GM23338 (cell line): ENCODE results near the gene DLGAP4. TPM values are rescaled to one million over a fixed set of nuclear protein-coding genes. Genes with fewer than 3 reads are reported as not detected.
A peak's percentile ranks its signal among the peaks of the same experiment; 100 is the strongest.

Experiments
- ATAC-seq: fragments of 200-7000 bp; cut with Tn5 transposase; 3 replicates; pipeline ENCODE4 v1.9.1; 2020
- DNase-seq: peaks from one replicate; pipeline ENCODE4 v3.0.0-alpha.2; 2015; ENCODE audit warnings: low spot score
- H2AFZ ChIP-seq: fragments of 200-600 bp; sonication (generic); 2 replicates; pipeline ENCODE4 v1.8.0; 2016; ENCODE audit warnings: antibody characterized with exemption, mild to moderate bottlenecking, moderate library complexity
- H3F3A ChIP-seq: fragments of 200-600 bp; sonication (generic); replicated peaks from 2 replicates; pipeline ENCODE4 v1.8.0; 2017; ENCODE audit warnings: antibody characterized with exemption, mixed run types, low read depth
- H3K27ac ChIP-seq: fragments of 200-600 bp; sonication (generic); 2 replicates; pipeline ENCODE4 v1.6.1; 2016; ENCODE audit warnings: low read depth
- H3K27me3 ChIP-seq: fragments of 200-600 bp; sonication (generic); 2 replicates; pipeline ENCODE4 v1.8.0; 2016; ENCODE audit warnings: mild to moderate bottlenecking, mixed run types, moderate library complexity; ENCODE audit not compliant: insufficient read depth
- H3K36me3 ChIP-seq: fragments of 200-600 bp; sonication (generic); 2 replicates; pipeline ENCODE4 v1.8.0; 2016; ENCODE audit warnings: mild to moderate bottlenecking; ENCODE audit not compliant: insufficient read depth
- H3K4me1 ChIP-seq: fragments of 200-600 bp; sonication (generic); 2 replicates; pipeline ENCODE4 v1.8.0; 2016; ENCODE audit warnings: mild to moderate bottlenecking, moderate library complexity; ENCODE audit not compliant: insufficient read depth
- H3K4me2 ChIP-seq: fragments of 200-600 bp; sonication (generic); 2 replicates; pipeline ENCODE4 v1.7.1; 2017; ENCODE audit warnings: mixed run types
- H3K4me3 ChIP-seq: fragments of 200-600 bp; sonication (generic); 2 replicates; pipeline ENCODE4 v1.6.1; 2016; ENCODE audit warnings: mixed run types
- H3K79me2 ChIP-seq: fragments of 200-600 bp; sonication (generic); replicated peaks from 2 replicates; pipeline ENCODE4 v1.8.0; 2017; ENCODE audit warnings: mild to moderate bottlenecking; ENCODE audit not compliant: insufficient read depth
- H3K9me2 ChIP-seq: fragments of 200-600 bp; sonication (generic); 2 replicates; pipeline ENCODE4 v1.8.0; 2017; ENCODE audit not compliant: insufficient read depth
- H4K20me1 ChIP-seq: fragments of 200-600 bp; sonication (generic); replicated peaks from 2 replicates; pipeline ENCODE4 v1.8.0; 2017; ENCODE audit warnings: mild to moderate bottlenecking; ENCODE audit not compliant: insufficient read depth
- H3K27ac Mint-ChIP-seq: 2 replicates; pipeline ENCODE4 v1.8.0; 2020; ENCODE audit warnings: inconsistent platforms, mild to moderate bottlenecking, moderate library complexity, mixed read lengths
- H3K27me3 Mint-ChIP-seq: 3 replicates; pipeline ENCODE4 v1.8.0; 2022; ENCODE audit warnings: low read depth, mild to moderate bottlenecking, moderate library complexity, mixed read lengths, inconsistent platforms; ENCODE audit not compliant: insufficient read depth, poor library complexity
- H3K36me3 Mint-ChIP-seq: 3 replicates; pipeline ENCODE4 v1.8.0; 2021; ENCODE audit warnings: low read depth, mild to moderate bottlenecking, inconsistent platforms, moderate library complexity, mixed read lengths
- H3K4me1 Mint-ChIP-seq: 3 replicates; pipeline ENCODE4 v1.8.0; 2020; ENCODE audit warnings: mild to moderate bottlenecking, inconsistent platforms, mixed read lengths
- H3K4me3 Mint-ChIP-seq: 3 replicates; pipeline ENCODE4 v1.8.0; 2021; ENCODE audit warnings: moderate library complexity, mild to moderate bottlenecking, inconsistent platforms, mixed read lengths
- H3K9me3 Mint-ChIP-seq: 3 replicates; pipeline ENCODE4 v1.8.0; 2020; ENCODE audit warnings: moderate library complexity, mild to moderate bottlenecking, inconsistent platforms, mixed read lengths
- CREB1 ChIP-seq: fragments of 250-450 bp; sonication (Bioruptor Pico); IDR thresholded peaks from 2 replicates; pipeline ENCODE4 v1.5.0; 2020; ENCODE audit warnings: low read depth, mild to moderate bottlenecking, moderate library complexity
- EZH2 ChIP-seq: fragments of 200-600 bp; sonication (generic); IDR thresholded peaks from one replicate; pipeline ENCODE4 v1.8.0; 2017; ENCODE audit warnings: antibody characterized with exemption, mild to moderate bottlenecking, low read depth; ENCODE audit not compliant: unreplicated experiment
- NANOG ChIP-seq: IDR thresholded peaks from 2 replicates; pipeline ENCODE4 v1.6.1; 2016; ENCODE audit warnings: antibody characterized with exemption, borderline replicate concordance
- POLR2AphosphoS5 ChIP-seq: IDR thresholded peaks from 2 replicates; pipeline ENCODE4 v1.6.1; 2016; ENCODE audit warnings: antibody characterized with exemption, low read depth
- STAT1 ChIP-seq: IDR thresholded peaks from one replicate; pipeline ENCODE4 v1.6.1; 2016; ENCODE audit warnings: antibody characterized with exemption; ENCODE audit not compliant: unreplicated experiment
- polyA plus RNA-seq: library from polyadenylated mRNA; unstranded; fragments of >200 nt; fragmentation: Nextera tagmentation; extraction: Ambion mirVana; gene quantifications from 2 replicates; pipeline ENCODE4 v1.2.1, GENCODE V29; 2016
- total RNA-seq: library from RNA; depleted of rRNA; stranded (reverse); fragments of >200 nt; shearing (Covaris generic); gene quantifications from 2 replicates; pipeline ENCODE4 v1.2.3, GENCODE V29; 2014
- TF ChIP-seq, protein P1 (sequence below), 2 experiments: fragments of 200-600 bp in 1 of 2; sonication (generic) in 1 of 2; conservative IDR thresholded peaks; 2 replicates each; pipeline versions ENCODE4 v1.5.1 to v1.6.1; 2016 to 2017; ENCODE audit warnings: antibody characterized with exemption in 2 of 2, low read depth in 2 of 2, mild to moderate bottlenecking in 2 of 2, moderate library complexity in 1 of 2
- TF ChIP-seq, protein P2 (sequence below): IDR thresholded peaks from 2 replicates; pipeline ENCODE4 v1.6.1; 2016; ENCODE audit warnings: antibody characterized with exemption

The DLGAP4 gene
- total and polyA plus RNA-seq, 2 experiments from 2014 or later, result 46.1 to 52.2 TPM

DNA sequence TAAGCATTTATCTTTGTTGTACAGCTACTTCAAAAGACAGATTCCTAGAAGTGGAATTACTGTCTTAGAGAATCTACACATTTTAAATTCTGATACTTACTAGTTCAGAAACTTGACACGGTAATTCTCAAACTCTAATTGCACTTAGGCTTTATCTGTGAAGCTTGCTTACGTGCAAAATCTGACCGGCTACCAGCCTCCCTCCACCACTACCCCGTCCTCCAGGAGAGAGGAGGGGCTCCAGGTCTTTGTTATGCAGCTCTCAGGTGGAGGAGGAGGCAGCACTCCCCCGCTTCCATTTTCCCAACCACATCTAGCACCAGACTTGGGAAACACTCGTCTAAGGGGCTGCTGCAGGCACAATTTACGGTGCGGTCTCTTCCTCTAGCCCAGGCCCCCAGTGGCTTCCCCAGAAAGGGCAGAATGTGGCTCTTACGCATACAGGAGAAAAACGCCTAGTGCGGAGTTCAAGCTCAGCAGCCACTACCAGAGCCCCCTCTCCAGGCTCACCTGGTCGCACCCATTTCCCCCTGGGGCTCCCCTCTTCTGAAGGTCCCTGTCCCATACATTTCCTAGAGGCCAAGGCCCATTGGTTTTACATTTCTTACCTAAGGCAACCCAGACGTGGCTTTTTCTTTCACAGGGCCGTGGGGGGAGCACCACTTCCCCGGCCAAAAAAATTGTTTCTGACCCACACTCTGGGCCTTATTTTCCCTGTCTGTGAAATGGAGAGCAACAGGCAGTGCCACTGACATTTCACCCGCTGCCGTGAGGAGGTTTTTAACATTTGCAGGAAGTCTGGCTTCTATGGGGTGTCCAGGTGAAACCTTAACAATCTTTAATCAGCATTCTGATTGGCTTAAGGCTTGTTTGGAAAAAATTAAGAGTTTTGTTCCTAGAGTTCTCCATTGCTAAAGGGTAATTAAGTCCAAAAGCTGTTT is 265.7 kb downstream of the DLGAP4 start:
- Mint-ChIP-seq H3K9me3 (no peaks in the 10 kb centered on the region), H3K4me3 (peak overlapping the region; percentile 77), H3K27me3 (peaks cover 29% of the 10 kb centered on the region), H3K4me1 (peaks cover 50% of the 10 kb centered on the region), H3K36me3 (peaks cover 25% of the 10 kb centered on the region), H3K27ac (peak overlapping the region; percentile 98)
- Histone ChIP-seq H3F3A (peaks cover 6% of the 10 kb centered on the region; the same call in 1 of the 2 replicates), H3K4me2 (peak overlapping the region; percentile 81), H3K27me3 (no peaks in the 10 kb centered on the region), H3K27ac (peak overlapping the region; percentile 98), H3K9me2 (no peaks in the 10 kb centered on the region), H2AFZ (no peak overlapping the region), H3K4me3 (peak overlapping the region; percentile 52), H3K4me1 (peaks cover 38% of the 10 kb centered on the region), H4K20me1 (peaks cover 7% of the 10 kb centered on the region), H3K36me3 (no peaks in the 10 kb centered on the region), H3K79me2 (peaks cover 44% of the 10 kb centered on the region)
- peak; percentile 89 for TF ChIP-seq POLR2AphosphoS5
- TF ChIP-seq, protein P1, sequence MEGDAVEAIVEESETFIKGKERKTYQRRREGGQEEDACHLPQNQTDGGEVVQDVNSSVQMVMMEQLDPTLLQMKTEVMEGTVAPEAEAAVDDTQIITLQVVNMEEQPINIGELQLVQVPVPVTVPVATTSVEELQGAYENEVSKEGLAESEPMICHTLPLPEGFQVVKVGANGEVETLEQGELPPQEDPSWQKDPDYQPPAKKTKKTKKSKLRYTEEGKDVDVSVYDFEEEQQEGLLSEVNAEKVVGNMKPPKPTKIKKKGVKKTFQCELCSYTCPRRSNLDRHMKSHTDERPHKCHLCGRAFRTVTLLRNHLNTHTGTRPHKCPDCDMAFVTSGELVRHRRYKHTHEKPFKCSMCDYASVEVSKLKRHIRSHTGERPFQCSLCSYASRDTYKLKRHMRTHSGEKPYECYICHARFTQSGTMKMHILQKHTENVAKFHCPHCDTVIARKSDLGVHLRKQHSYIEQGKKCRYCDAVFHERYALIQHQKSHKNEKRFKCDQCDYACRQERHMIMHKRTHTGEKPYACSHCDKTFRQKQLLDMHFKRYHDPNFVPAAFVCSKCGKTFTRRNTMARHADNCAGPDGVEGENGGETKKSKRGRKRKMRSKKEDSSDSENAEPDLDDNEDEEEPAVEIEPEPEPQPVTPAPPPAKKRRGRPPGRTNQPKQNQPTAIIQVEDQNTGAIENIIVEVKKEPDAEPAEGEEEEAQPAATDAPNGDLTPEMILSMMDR (conservative IDR thresholded peaks at IDR 0.05; ENCODE audit: low read depth in 2 of 2), result 0 out of 4 replicates have a peak, but pooled peaks of 1 of the 2 experiments have one; percentile 8
- TF ChIP-seq, protein P2, sequence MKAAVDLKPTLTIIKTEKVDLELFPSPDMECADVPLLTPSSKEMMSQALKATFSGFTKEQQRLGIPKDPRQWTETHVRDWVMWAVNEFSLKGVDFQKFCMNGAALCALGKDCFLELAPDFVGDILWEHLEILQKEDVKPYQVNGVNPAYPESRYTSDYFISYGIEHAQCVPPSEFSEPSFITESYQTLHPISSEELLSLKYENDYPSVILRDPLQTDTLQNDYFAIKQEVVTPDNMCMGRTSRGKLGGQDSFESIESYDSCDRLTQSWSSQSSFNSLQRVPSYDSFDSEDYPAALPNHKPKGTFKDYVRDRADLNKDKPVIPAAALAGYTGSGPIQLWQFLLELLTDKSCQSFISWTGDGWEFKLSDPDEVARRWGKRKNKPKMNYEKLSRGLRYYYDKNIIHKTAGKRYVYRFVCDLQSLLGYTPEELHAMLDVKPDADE, result no peak
- ATAC-seq, result peak; percentile 66
- DNase-seq, result peak; percentile 93

- peaks cover 38% of the 10 kb centered on the region for H3K4me1 ChIP-seq
- TF ChIP-seq CREB1 (CRISPR knock-in tag) (no peak), NANOG (no peak), STAT1 (no peak), EZH2 (no peak)
- no peaks in the 10 kb centered on the region for H3K36me3 ChIP-seq
- H3F3A ChIP-seq, result peaks cover 6% of the 10 kb centered on the region; the same call in 1 of the 2 replicates
- H3K9me2 ChIP-seq, result no peaks in the 10 kb centered on the region
- H3K36me3 Mint-ChIP-seq, result peaks cover 21% of the 10 kb centered on the region
- no peaks in the 10 kb centered on the region for H3K9me3 Mint-ChIP-seq
- H3K4me2 ChIP-seq, result peak overlapping the region; percentile 81
- H3K27ac ChIP-seq, result peak overlapping the region; percentile 98
- H3K27me3 ChIP-seq, result no peaks in the 10 kb centered on the region
- peaks cover 8% of the 10 kb centered on the region for H4K20me1 ChIP-seq
- DNase-seq (peak; percentile 58), ATAC-seq (peak; percentile 3)
- peaks cover 50% of the 10 kb centered on the region for H3K4me1 Mint-ChIP-seq
- H3K27me3 Mint-ChIP-seq, result peaks cover 29% of the 10 kb centered on the region
- H3K27ac Mint-ChIP-seq, result peak overlapping the region; percentile 98
- H3K4me3 ChIP-seq, result peak overlapping the region; percentile 52
- no peak overlapping the region for H2AFZ ChIP-seq
- peaks cover 52% of the 10 kb centered on the region for H3K79me2 ChIP-seq
- peak overlapping the region; percentile 77 for H3K4me3 Mint-ChIP-seq
Observed at GRCh38 chr20:36572701-36573102, 266.6 kb downstream of the DLGAP4 start.
